ENCODE measurements around the gene MEP1A.
"Not testable (repeated sequence)": the region's sequence is repeated elsewhere in the genome, so short reads cannot be mapped to it uniquely, and the experiment has no call there.

Gene MEP1A

DNA sequence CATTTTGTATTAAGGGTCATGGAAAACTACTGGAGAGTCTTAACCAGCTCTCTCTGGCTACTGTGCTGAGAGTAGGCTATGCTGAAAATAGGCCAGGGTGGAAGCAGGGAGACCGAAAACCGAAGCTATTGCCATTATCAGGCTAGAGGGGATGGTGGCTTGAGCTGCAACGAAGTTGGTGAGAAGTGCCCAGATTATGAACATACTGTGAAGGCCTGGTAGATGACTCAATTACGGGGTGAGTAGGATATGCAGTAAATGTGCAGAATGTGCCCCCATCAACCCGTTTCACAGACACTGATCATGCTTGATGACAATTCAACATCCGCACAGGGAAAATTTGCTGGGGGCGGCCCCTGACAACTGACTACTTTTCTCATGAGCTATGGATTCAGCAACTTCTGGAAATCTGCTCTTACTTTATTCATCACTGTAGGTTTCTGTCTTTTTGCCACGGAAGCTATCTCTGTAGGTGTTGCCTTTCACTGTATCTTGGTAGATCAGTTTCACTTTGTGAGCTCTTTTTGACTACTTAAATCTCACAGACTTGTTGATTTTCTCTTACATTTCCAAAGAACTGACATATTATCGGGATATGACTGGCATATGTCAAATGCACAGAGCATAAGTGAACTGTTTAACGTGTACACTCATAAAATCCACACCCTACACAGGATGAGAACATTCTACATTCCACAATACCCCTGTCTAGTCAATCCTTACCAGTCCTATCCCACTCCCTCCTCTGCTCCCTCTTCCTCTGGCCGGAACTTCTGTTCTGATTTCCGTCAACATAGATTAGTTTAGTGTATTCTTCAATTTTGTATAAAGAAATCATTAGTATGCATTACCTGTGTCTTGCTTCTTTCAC is 15.5 kb upstream of the MEP1A start:
- DNase-seq = no peak

- peak; percentile 43 for DNase-seq
Observed at GRCh38 chr6:46781478-46782378, 11.5 kb upstream of the MEP1A start.

DNA sequence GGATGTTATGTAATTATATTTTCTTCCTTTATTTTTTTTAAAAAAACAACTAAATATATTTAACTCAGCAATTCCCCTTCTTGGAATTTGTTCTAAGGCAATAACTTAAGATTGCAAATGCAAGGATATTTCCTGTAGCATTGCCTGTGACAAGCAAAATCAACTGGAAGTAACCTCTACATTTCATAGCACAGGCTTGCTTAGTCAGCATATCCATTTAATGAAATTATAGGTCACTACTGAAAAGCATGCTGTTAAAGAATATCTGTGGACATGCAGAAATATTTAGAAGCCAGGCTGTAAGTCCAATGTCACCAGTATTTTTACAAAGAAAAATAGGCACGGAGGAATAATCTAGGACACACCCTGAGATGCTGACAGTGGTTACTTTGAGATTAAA is 8.7 kb upstream of the MEP1A start:
- no peak for DNase-seq

DNA sequence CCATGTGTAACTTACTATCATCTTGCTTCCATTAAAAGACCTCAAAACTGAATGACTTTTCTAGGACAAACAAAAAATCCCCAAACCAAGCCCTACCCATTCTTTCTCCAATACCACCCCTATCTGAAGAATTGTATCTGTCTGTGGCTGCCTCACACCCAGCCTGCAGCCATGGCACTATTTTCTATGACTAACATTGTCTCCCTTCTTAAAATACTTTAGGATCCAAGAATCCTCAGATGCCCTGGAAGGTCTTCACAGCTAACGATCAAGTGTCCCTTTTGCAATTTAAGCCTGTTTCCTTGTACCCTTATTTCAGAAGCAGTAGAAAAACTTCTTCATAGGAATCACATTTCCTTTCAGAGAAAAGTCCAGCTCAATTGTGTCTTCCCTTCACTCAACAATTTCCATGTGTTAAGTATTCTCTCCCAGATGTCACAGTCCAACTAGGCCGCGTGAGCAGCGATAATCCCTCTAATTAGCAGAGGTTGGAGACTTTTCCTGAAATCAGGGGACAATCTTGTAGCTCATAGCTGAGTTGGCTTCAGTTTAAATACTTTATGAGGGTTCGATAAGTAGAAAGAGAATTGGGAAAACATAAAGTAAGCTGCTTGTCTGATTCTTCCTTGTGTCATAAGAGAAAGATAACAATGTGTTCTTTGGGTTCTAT is 5.2 kb upstream of the MEP1A start:
- no peak for DNase-seq

- DNase-seq = peak; percentile 12
Observed at GRCh38 chr6:46788791-46789190, 4.4 kb upstream of the MEP1A start.

- no peak for DNase-seq
Observed at GRCh38 chr6:46789434-46790354, 3.5 kb upstream of the MEP1A start.

- no peak for DNase-seq
Observed at GRCh38 chr6:46790355-46790874, 2.8 kb upstream of the MEP1A start.

- DNase-seq = no peak
Observed at GRCh38 chr6:46792635-46793034, 554 bp upstream of the MEP1A start.

DNA sequence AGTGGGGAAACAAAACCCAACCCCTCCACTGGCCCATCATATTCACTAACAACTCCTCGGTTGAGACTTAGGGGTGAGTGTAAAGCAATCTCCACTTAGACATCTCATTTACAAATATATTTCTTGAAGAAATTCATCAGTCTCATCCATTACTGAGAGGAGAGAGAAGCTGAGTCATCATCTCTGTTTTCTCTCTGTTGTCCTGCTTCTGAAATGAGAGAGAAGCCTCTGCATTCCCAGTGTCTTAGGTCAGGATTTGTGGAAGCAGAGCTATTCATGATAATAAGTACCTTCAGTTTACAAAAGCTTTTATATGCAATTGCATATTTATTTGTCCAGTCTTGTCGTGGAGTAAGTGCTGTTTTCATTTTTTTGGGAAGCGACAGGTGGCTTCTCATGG is 879 bp downstream of the MEP1A start:
- DNase-seq = no peak

DNA sequence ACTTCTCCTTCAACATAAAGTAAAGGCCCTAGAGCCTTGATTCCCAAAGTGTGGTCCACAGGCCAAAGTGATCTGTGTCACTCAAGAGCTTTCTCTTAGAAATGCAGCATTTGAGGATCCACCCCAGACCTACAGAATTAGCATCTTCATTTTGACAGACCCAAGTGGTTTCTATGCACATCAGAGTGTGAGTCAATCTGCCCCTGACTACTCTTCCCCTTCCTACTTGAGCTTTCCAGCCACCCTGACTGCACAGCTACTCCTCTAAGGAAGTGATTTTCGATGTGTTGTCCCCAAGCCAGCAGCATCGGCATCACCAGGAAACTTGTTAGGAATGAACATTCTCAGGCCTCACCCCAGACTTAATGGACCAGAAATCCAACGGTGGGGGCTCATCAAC is 2.6 kb downstream of the MEP1A start:
- DNase-seq = no peak

DNA sequence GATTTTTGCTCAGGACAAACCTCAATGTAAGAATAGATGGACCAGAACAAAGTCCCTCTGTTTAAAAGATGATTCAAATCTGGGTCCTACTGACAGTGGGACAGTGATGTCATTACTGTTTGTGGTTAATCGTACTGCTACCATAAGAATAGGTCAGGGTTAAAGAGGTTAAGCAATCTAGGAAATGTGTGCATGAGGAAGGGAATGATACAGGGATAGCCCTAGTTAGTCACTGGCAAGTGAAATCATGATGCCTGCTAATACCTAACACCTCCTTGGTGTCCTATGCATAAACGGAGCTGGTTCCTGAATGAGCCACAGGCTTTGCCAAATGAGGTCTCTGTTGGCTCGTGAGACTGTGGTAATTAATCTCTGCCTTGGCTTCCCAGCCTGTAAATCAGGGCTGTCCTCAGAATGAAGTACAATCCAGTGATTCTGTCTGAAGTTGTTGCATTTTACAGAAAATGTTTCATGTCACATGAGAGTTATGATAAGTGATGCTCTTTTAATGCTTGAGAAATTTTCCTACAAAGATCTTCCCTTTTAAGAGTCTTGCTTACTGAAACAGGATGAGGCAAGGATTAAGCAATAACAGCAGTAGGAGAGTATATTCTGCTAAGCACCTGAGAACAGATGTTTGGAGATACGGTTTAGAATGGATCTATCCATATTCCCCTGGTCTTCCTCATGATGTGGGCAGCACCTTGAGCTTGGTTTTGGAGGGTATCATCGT is 3.8 kb downstream of the MEP1A start:
- DNase-seq = no peak

- no peak for DNase-seq
Observed at GRCh38 chr6:46799657-46800056, 6.5 kb downstream of the MEP1A start.

- no peak for DNase-seq
Observed at GRCh38 chr6:46808806-46809205, 15.6 kb downstream of the MEP1A start.

DNA sequence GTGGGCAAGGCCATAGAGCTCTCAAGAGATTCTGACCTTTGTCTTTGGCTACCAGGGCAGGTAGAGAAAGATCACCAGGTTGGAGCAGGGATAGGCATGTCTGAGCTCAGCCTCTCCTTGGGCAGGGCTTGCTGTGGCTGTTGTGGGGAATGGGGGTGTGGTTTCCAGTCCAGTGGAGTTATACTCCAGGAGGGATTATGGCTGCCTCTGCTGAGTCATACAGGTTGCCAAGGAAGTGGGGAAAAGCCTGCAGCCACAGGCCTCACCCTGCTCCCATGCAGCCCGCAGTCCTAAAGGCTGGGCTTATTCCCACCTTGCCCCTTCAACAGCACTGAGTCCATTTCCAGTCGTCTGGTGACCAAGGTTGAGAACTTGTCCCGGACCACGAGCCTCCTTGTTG is 21.9 kb downstream of the MEP1A start:
- no peak for DNase-seq

DNA sequence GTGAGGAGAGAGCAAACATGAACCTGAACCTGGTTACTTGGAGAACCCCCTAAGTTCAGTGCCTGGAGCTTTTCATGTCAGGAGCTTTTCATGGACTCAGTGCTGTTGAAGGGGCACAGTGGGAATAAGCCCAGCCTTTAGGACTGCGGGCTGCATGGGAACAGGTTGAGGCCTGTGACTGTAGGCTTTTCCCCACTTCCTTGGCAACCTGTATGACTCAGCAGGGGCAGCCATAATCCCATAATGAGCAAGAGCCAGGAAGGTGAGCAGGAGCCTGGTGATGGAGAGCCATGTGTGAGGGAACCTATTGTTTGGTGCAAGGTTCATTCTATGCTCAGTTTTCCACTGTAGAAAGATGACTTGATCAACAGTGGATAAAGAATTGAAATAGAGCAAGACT is 23.4 kb downstream of the MEP1A start:
- no peak for DNase-seq

DNA sequence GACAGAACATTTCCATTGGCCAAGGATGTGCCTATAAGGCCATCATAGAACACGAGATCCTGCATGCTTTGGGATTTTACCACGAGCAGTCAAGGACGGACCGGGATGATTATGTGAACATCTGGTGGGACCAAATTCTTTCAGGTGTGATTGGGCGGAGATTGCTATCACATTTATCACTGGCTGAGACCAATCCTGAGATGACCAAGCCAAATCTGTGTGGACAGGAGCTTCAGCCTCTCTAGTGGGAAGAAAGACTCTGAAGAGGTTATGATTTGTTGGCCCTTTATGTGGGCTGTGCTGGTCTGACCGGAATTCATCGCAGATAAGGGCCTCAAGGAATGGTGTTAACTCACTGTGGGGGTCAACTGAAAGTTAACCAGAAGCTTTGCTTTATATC is 26.4 kb downstream of the MEP1A start:
- DNase-seq = no peak

DNA sequence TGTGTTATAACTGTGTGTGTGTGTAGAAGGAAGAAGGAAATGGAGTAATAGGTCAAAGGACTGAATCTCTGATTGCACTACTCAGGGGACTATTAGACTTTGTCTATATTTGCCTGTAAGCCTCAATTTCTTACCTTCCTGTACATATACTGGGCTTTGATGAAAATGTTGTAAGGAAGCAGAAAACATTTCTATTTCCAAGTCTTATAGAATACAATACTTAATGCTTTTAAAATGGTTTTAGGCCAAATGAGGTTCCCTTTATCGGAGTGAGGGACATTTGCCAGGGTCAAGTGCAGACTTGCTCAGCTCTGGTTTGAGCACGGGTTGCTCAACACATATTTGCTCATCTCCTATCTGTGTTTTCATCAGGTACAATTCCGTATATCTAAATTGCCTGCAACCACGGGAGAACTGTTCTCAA is 28.3 kb downstream of the MEP1A start:
- no peak for DNase-seq

DNA sequence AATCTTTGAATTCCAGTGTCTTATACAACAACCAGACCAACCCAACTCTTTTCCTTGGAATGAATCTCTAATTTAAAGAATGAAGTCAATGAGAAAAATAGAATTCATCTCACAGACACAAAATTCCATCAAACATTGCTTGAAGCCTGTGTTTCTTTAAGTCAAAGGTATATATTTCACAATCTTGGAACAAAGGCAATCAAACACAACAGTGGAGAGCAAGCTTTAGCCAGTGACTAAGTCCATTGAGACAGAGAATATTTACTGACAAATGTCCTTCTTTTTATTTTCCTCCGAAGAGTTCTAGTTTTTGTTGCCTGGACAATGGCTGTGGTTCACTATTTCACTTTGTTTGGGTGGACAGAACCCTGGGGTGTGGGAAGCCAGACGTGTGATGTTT is 35.8 kb downstream of the MEP1A start:
- no peak for DNase-seq

DNA sequence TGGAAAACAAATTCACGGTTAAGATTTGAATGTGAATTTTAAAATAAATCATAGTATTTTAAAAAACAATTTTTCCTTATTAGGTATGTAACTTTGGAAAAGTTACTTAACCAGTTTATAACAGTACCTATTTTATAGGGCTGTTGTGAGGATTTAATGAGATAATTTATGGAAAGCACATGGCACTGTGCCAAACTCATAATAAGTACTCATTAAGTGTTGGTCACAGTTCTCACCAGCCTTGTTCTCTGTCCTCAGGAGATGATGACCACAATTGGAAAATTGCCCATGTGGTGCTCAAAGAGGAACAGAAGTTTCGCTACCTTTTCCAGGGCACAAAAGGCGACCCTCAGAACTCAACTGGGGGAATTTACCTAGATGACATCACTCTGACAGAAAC is 39.6 kb downstream of the MEP1A start:
- DNase-seq = no peak

GRCh38 chr6:46834257-46834916 is 41.2 kb downstream of the MEP1A start:
- DNase-seq = not testable (repeated sequence)

DNA sequence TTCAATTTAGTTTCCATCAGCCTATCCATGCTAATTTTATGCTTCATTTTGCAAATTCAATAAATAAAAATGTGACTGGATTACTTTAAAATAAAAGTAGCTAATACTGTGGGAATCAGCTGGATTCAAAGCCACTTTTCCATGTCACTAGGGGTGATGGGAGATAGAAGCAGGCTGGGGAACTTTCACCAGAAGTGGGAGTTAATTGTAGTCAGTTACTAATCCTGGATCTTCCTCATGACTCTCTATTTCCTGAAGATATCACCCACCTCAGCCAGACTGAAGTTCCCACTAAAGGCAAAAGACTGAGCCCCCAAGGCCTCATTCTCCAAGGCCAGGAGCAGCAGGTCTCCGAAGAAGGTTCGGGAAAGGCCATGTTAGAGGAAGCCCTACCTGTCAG is 41.8 kb downstream of the MEP1A start:
- not testable (repeated sequence) for DNase-seq

All from fibroblast of upper back skin (primary cell).